Astrocyte of the spinal cord (primary cell): ENCODE data around the gene SCFD2.

Source experiments
- DNase-seq: peaks from one replicate; pipeline ENCODE4 v3.0.0; 2011; ENCODE audit warnings: low read depth, low spot score
- H3K4me3 ChIP-seq: 2 replicates; pipeline ENCODE4 v1.5.1; 2011; ENCODE audit warnings: low read depth, mild to moderate bottlenecking, low read length, moderate library complexity
- in situ Hi-C: cut with HindIII; loops from 2 replicates; pipeline ENCODE4 v1.10.0; 2017; ENCODE audit warnings: low sequenced_read_pairs
- TF ChIP-seq, protein P1 (sequence below): IDR thresholded peaks from 2 replicates; pipeline ENCODE4 v1.5.1; 2012; ENCODE audit warnings: low read depth, mild to moderate bottlenecking, low read length, inconsistent platforms

Gene SCFD2

DNA sequence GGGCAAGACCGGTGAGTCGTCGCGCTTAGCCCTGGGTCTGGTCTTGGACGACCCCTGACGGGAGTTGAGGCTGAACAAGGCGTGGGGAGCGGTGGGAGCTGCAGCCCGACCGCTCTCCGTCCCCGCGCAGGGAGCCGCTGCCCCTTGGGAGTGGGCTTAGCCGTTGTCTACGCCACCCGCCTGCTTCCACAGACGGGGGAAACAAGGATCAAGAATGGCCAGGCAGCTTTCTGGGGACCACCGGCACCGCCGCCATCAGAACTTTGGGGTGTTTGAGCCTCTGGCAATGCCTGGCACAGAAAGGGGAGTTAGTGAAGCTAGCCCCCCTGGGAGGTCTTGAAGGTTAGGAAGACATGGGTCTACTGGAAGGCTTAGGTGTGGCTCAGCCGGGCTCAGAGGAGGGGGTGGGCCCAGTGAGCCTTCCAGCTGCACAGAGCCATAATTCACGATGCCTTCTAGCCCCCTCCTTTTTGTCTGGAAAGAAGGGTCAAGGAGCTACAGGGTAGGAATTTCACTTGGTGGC is 503.2 kb downstream of the SCFD2 start:
- in situ Hi-C loops: no loop called here
- TF ChIP-seq, protein P1, sequence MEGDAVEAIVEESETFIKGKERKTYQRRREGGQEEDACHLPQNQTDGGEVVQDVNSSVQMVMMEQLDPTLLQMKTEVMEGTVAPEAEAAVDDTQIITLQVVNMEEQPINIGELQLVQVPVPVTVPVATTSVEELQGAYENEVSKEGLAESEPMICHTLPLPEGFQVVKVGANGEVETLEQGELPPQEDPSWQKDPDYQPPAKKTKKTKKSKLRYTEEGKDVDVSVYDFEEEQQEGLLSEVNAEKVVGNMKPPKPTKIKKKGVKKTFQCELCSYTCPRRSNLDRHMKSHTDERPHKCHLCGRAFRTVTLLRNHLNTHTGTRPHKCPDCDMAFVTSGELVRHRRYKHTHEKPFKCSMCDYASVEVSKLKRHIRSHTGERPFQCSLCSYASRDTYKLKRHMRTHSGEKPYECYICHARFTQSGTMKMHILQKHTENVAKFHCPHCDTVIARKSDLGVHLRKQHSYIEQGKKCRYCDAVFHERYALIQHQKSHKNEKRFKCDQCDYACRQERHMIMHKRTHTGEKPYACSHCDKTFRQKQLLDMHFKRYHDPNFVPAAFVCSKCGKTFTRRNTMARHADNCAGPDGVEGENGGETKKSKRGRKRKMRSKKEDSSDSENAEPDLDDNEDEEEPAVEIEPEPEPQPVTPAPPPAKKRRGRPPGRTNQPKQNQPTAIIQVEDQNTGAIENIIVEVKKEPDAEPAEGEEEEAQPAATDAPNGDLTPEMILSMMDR: no peak
- no peak for DNase-seq
- peak overlapping the region; percentile 45 for H3K4me3 ChIP-seq

DNA sequence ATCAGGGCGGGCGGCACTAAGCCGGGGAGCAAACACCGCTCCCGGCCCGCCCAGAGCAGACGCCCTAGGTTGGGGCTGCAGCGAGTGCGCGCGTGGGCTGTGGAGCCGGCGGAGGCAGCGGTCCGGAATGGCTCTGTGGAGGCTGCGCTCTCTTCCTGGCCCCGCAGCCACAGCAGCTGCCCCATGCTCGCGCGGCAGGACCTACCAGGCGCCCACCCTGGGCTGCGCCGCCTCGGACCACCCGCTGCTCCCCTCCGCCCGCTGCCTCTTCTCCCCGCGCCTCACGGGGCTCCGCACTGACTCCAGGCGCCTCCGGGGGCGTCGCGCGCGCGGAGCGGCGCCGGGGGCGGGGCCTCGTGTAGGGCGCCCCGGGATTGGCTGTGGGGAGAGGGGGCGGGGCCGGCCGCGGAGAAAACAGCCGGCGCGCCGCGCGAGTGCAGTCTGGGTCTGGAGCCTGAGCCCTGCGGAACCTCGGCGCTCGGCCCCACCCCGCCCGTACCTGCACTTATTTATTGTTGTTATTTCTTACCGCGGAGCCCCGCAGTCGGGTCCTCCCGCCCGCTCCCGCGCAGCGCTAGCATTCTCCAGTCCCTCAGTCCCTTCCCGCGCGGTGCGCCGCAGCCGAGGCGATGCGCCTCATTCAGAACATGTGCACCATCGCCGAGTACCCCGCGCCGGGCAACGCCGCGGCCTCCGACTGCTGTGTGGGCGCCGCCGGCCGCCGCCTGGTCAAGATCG is 503.8 kb downstream of the SCFD2 start, which contains the start of gene RASL11B:
Gene RASL11B, plus strand, starts transcription at position 439 of the 738 bp plus-strand sequence. Its CDS starts 191 bp downstream, at position 630.
- DNase-seq: peak; percentile 61
- H3K4me3 ChIP-seq: peak within 1 kb of the TSS; percentile 45
- TF ChIP-seq, protein P1: no peak
- in situ Hi-C loops: no loop called here

DNA sequence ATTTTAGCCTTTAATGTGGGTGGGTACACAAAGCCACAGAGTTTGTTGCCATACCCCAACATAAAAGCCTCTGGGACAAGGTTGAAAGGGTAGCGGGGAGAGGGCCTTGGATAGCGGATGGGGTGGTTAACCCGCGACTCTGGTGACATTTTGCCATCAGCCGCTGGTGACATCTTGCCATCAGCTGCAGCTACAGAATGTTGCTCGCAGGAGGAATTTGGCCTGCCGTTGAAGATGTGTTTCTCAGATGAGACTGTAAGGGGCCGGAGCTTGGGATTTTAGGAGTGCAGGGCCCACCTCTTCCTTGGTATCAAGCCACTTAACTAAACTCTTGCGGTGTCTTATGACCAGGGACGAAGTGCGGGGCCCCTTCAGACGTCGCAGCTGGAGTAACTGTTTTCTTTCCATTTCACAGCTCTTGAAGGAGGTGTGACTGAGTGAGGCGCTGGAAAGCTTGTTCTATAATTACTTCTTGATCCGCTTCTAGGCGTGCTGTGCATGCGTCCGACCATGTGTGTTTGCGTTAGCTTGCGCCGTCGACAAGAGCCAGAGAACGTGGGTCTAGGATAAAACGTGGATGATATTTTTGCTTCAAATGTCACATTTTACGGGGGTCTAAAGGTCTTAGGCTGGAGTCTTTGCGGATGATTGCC is 504.6 kb downstream of the SCFD2 start:
- TF ChIP-seq, protein P1: no peak
- H3K4me3 ChIP-seq: peak overlapping the region; percentile 45
- DNase-seq: no peak
- in situ Hi-C loops: no loop called here

DNA sequence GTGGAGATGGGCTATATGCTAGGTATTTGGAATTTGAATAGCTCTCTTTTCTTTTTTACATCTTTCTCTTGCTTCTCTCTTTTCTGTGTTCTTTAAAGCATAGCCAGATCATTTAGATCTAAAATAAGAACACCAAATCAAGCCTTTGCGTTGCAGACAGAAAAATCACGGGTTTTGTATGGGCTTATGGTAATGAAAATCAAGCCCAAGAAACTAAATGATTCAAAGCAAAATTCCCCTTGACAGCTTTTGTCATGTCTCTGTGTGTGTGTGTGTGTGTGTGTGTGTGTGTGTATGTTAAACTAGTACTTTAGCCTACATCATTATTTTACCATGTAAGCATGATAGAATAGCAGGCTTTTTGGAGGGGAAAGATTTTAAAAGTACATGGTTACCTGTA is 505.5 kb downstream of the SCFD2 start:
- H3K4me3 ChIP-seq: no peak overlapping the region
- TF ChIP-seq, protein P1: no peak
- in situ Hi-C loops: no loop called here
- DNase-seq: no peak

DNA sequence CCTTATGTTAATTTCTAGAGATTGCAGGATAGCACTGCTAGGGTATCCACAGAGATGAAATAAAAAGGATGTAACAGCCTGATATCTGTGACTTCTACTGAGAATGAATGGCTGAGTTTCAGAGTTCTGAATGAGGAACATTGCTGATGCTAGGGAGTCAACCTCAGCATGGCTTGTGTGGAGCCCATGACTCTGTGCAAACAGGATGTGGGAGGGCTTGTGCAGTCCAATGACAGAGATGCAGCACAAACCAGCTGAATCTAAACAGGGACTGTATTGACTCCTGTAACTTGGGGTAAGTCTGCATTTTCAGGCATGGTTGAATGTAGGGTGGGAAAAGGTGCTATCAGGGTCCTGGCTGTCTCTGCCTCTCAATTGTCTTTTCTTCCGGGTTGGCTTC is 509.1 kb downstream of the SCFD2 start:
- no peak for DNase-seq
- in situ Hi-C loops: no loop called here
- TF ChIP-seq, protein P1: no peak
- H3K4me3 ChIP-seq: no peak overlapping the region

DNA sequence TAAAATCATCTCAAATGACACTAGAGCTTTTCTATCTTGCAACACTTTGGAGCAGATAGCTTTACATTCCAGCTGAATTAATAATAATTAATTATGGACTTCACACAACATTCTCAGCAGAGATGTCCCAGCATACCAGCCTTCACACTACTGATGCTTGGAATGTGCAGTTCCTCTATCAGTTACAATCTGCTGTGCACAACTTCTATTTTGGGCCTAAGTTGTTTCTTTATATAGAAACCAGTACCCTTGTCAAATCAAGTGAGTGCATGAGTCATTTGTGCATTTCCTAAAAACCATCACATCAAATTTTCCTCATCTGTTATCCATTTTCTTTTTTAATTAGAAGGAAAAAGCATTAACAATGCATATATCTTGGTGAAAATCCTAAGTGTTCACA is 512.5 kb downstream of the SCFD2 start:
- H3K4me3 ChIP-seq: no peak overlapping the region
- DNase-seq: no peak
- in situ Hi-C loops: no loop called here
- TF ChIP-seq, protein P1: no peak
